HG02885 (cell line): ENCODE measurements around the gene DIS3L.
A peak's percentile ranks its signal among the peaks of the same experiment; 100 is the strongest.
"Not testable (repeated sequence)": the region's sequence is repeated elsewhere in the genome, so short reads cannot be mapped to it uniquely, and the experiment has no call there.

ENCODE experiments used
- ATAC-seq: cut with Tn5 transposase; IDR thresholded peaks from one replicate; pipeline ENCODE4 v1.9.1; 2021; ENCODE audit warnings: mild to moderate bottlenecking; ENCODE audit not compliant: unreplicated experiment, poor library complexity

The DIS3L gene

GRCh38 chr15:66275352-66275751, 18.0 kb upstream of the DIS3L start:
- ATAC-seq = no peak

GRCh38 chr15:66276546-66276945, 16.8 kb upstream of the DIS3L start:
- no peak for ATAC-seq

GRCh38 chr15:66278056-66278455, 15.3 kb upstream of the DIS3L start:
- ATAC-seq = no peak

- ATAC-seq = no peak
Measured at GRCh38 chr15:66278671-66279070, 14.7 kb upstream of the DIS3L start.

- ATAC-seq = no peak
Measured at GRCh38 chr15:66284271-66284670, 9.1 kb upstream of the DIS3L start.

- ATAC-seq = no peak
Measured at GRCh38 chr15:66285533-66286280, 7.7 kb upstream of the DIS3L start.

GRCh38 chr15:66287461-66288057, 5.8 kb upstream of the DIS3L start:
- ATAC-seq = no peak

- no peak for ATAC-seq
Measured at GRCh38 chr15:66288093-66288492, 5.3 kb upstream of the DIS3L start.

- ATAC-seq = no peak
Measured at GRCh38 chr15:66288551-66289185, 4.7 kb upstream of the DIS3L start.

- no peak for ATAC-seq
Measured at GRCh38 chr15:66290007-66290406, 3.4 kb upstream of the DIS3L start.

GRCh38 chr15:66290518-66290917, 2.9 kb upstream of the DIS3L start:
- no peak for ATAC-seq

- no peak for ATAC-seq
Measured at GRCh38 chr15:66291816-66292570, 1.4 kb upstream of the DIS3L start.

GRCh38 chr15:66292571-66293418, 573 bp upstream of the DIS3L start:
- no peak for ATAC-seq

- peak; percentile 32 for ATAC-seq
Measured at GRCh38 chr15:66294157-66294931, 976 bp downstream of the DIS3L start.

GRCh38 chr15:66294932-66295235, 1.5 kb downstream of the DIS3L start:
- no peak for ATAC-seq

GRCh38 chr15:66296186-66296585, 2.8 kb downstream of the DIS3L start:
- no peak for ATAC-seq

- ATAC-seq = no peak
Measured at GRCh38 chr15:66298803-66299251, 5.5 kb downstream of the DIS3L start.

- ATAC-seq = no peak
Measured at GRCh38 chr15:66302489-66303278, 9.3 kb downstream of the DIS3L start.

GRCh38 chr15:66304425-66304824, 11.1 kb downstream of the DIS3L start:
- not testable (repeated sequence) for ATAC-seq
